Measurements from ENCODE around the gene MARCHF6. TPM values are rescaled to one million over a fixed set of nuclear protein-coding genes. Genes with fewer than 3 reads are reported as not detected.

MARCHF6 gene
- total RNA-seq, 1 experiment from 2014 or later: 117 TPM

- TF ChIP-seq, protein P1, sequence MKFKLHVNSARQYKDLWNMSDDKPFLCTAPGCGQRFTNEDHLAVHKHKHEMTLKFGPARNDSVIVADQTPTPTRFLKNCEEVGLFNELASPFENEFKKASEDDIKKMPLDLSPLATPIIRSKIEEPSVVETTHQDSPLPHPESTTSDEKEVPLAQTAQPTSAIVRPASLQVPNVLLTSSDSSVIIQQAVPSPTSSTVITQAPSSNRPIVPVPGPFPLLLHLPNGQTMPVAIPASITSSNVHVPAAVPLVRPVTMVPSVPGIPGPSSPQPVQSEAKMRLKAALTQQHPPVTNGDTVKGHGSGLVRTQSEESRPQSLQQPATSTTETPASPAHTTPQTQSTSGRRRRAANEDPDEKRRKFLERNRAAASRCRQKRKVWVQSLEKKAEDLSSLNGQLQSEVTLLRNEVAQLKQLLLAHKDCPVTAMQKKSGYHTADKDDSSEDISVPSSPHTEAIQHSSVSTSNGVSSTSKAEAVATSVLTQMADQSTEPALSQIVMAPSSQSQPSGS (CRISPR knock-in tag; IDR thresholded peaks at IDR 0.05; ENCODE audit: borderline replicate concordance, low read depth): no peak
- TF ChIP-seq, protein P2, sequence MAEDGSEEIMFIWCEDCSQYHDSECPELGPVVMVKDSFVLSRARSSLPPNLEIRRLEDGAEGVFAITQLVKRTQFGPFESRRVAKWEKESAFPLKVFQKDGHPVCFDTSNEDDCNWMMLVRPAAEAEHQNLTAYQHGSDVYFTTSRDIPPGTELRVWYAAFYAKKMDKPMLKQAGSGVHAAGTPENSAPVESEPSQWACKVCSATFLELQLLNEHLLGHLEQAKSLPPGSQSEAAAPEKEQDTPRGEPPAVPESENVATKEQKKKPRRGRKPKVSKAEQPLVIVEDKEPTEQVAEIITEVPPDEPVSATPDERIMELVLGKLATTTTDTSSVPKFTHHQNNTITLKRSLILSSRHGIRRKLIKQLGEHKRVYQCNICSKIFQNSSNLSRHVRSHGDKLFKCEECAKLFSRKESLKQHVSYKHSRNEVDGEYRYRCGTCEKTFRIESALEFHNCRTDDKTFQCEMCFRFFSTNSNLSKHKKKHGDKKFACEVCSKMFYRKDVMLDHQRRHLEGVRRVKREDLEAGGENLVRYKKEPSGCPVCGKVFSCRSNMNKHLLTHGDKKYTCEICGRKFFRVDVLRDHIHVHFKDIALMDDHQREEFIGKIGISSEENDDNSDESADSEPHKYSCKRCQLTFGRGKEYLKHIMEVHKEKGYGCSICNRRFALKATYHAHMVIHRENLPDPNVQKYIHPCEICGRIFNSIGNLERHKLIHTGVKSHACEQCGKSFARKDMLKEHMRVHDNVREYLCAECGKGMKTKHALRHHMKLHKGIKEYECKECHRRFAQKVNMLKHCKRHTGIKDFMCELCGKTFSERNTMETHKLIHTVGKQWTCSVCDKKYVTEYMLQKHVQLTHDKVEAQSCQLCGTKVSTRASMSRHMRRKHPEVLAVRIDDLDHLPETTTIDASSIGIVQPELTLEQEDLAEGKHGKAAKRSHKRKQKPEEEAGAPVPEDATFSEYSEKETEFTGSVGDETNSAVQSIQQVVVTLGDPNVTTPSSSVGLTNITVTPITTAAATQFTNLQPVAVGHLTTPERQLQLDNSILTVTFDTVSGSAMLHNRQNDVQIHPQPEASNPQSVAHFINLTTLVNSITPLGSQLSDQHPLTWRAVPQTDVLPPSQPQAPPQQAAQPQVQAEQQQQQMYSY (CRISPR knock-in tag; IDR thresholded peaks at IDR 0.05): no peak
- TF ChIP-seq ZBTB21 (CRISPR knock-in tag; IDR thresholded peaks at IDR 0.05; ENCODE audit: borderline replicate concordance): no peak
- TF ChIP-seq ARID4B (CRISPR knock-in tag; IDR thresholded peaks at IDR 0.05; ENCODE audit: borderline replicate concordance): no peak
- no peak for TF ChIP-seq TP53 (CRISPR knock-in tag; IDR thresholded peaks at IDR 0.05)
- no peak for TF ChIP-seq ATF1 (CRISPR knock-in tag; IDR thresholded peaks at IDR 0.05)
- no peak for TF ChIP-seq ERG (CRISPR knock-in tag; IDR thresholded peaks at IDR 0.05)
- TF ChIP-seq MAX (CRISPR knock-in tag; IDR thresholded peaks at IDR 0.05): no peak
- TF ChIP-seq RELA (CRISPR knock-in tag; IDR thresholded peaks at IDR 0.05; ENCODE audit: borderline replicate concordance): no peak
- TF ChIP-seq KAT7 (CRISPR knock-in tag; IDR thresholded peaks at IDR 0.05; ENCODE audit: borderline replicate concordance): no peak
- TF ChIP-seq SOX15 (CRISPR knock-in tag; IDR thresholded peaks at IDR 0.05): no peak
- no peak for TF ChIP-seq ZNF219 (CRISPR knock-in tag; IDR thresholded peaks at IDR 0.05; ENCODE audit: borderline replicate concordance)
- no peak for TF ChIP-seq NR3C1 (CRISPR knock-in tag; conservative IDR thresholded peaks at IDR 0.05; ENCODE audit: low read depth)
- peaks cover 73% of the 10 kb centered on the region for H3K27me3 Mint-ChIP-seq (ENCODE audit: low read depth)
- no peak overlapping the region for H3K27ac Mint-ChIP-seq
- no peaks in the 10 kb centered on the region for H3K36me3 Mint-ChIP-seq
- peak overlapping the region; percentile 90 for H3K4me3 Mint-ChIP-seq
- H3K9me3 Mint-ChIP-seq: no peaks in the 10 kb centered on the region
- DNase-seq (ENCODE audit: low spot score) (no peak), ATAC-seq (no peak)
- POLR2A ChIA-PET: interaction anchor here (2.5 kb wide), 1 partner anchor 21 kb away, joined by 10 read pairs; the partner anchor contains the start of gene MARCHF6
- H3K4me1 Mint-ChIP-seq: no peaks in the 10 kb centered on the region
- CTCF ChIA-PET: interaction anchor here (1.8 kb wide), 1 partner anchor 48 kb away, joined by 8 read pairs; no protein-coding TSS in a partner anchor
Measured at GRCh38 chr5:10332301-10332700, 21.2 kb upstream of the MARCHF6 start.

Measured in WTC11 (cell line).